CD14-positive monocyte (primary cell): ENCODE results near the gene SIAH3. TPM values are rescaled to one million over a fixed set of nuclear protein-coding genes. Genes with fewer than 3 reads are reported as not detected.

Experiments used
- DNase-seq, 3 donors: peaks; one replicate each; pipeline ENCODE4 v3.0.0-alpha.2; 2011 to 2022
- H2AFZ ChIP-seq: 2 replicates; pipeline ENCODE4 v1.6.0; 2012; ENCODE audit warnings: mild to moderate bottlenecking, low read depth, low read length, inconsistent platforms; ENCODE audit not compliant: insufficient read depth, poor library complexity, severe bottlenecking
- H3K27ac ChIP-seq, 2 donors: 1 replicate in 1 of 2; 2 replicates in 1 of 2; pipeline ENCODE4 v1.5.1; 2012 to 2013; ENCODE audit warnings: low read length in 2 of 2, control low read depth in 1 of 2, inconsistent platforms in 1 of 2, low read depth in 1 of 2, mild to moderate bottlenecking in 1 of 2
- H3K27me3 ChIP-seq, 2 donors: one replicate each; pipeline versions ENCODE4 v1.6.0 to v1.6.1; 2011 to 2013; ENCODE audit warnings: low read length in 2 of 2; ENCODE audit not compliant: control insufficient read depth in 2 of 2, insufficient read depth in 2 of 2
- H3K36me3 ChIP-seq, 2 donors: replicated peaks in 1 of 2; 1 replicate in 1 of 2; 2 replicates in 1 of 2; pipeline versions ENCODE4 v1.5.1 to v1.6.1; 2012 to 2013; ENCODE audit warnings: low read length in 2 of 2, control low read depth in 1 of 2, inconsistent platforms in 1 of 2, mild to moderate bottlenecking in 1 of 2; ENCODE audit not compliant: insufficient read depth in 2 of 2, control insufficient read depth in 1 of 2
- H3K4me1 ChIP-seq, 2 donors: 1 replicate in 1 of 2; 2 replicates in 1 of 2; pipeline versions ENCODE4 v1.5.1 to v1.6.1; 2012 to 2013; ENCODE audit warnings: low read length in 2 of 2, control low read depth in 1 of 2, inconsistent platforms in 1 of 2, mild to moderate bottlenecking in 1 of 2, moderate library complexity in 1 of 2; ENCODE audit not compliant: insufficient read depth in 2 of 2, control insufficient read depth in 1 of 2
- H3K4me2 ChIP-seq: replicated peaks from 2 replicates; pipeline ENCODE3; 2012; ENCODE audit warnings: low read length, moderate library complexity, mild to moderate bottlenecking; ENCODE audit not compliant: poor library complexity, severe bottlenecking; ENCODE audit errors: extremely low read depth
- H3K4me3 ChIP-seq, 3 experiments: fragments of 200-600 bp in 1 of 3; sonication (generic) in 1 of 3; replicated peaks in 1 of 3; 1 replicate in 2 of 3; 2 replicates in 1 of 3; pipeline ENCODE4 v1.5.1; 2011 to 2013; ENCODE audit warnings: low read length in 3 of 3, mild to moderate bottlenecking in 3 of 3, control low read depth in 2 of 3, low read depth in 2 of 3, inconsistent platforms in 1 of 3, moderate library complexity in 1 of 3
- H3K79me2 ChIP-seq: 2 replicates; pipeline ENCODE4 v1.6.0; 2012; ENCODE audit warnings: mild to moderate bottlenecking, control low read depth, inconsistent platforms, low read length, moderate library complexity; ENCODE audit not compliant: insufficient read depth
- H3K9ac ChIP-seq: 2 replicates; pipeline ENCODE4 v1.6.0; 2017; ENCODE audit warnings: low read length, mild to moderate bottlenecking; ENCODE audit not compliant: insufficient read depth, poor library complexity, severe bottlenecking
- H3K9me3 ChIP-seq, 2 donors: replicated peaks in 1 of 2; 1 replicate in 1 of 2; 2 replicates in 1 of 2; pipeline versions ENCODE4 v1.5.1 to v1.6.1; 2012 to 2013; ENCODE audit warnings: low read length in 2 of 2, control low read depth in 1 of 2; ENCODE audit not compliant: control insufficient read depth in 1 of 2, insufficient read depth in 1 of 2
- H4K20me1 ChIP-seq: 2 replicates; pipeline ENCODE4 v1.6.0; 2012; ENCODE audit warnings: mild to moderate bottlenecking, low read length, control low read depth, moderate library complexity; ENCODE audit not compliant: insufficient read depth
- H3K27ac Mint-ChIP-seq, 7 donors: one replicate each; pipeline ENCODE4 v1.8.0; 2020; ENCODE audit warnings: mild to moderate bottlenecking in 7 of 7, mixed read lengths in 7 of 7, moderate library complexity in 6 of 7, inconsistent platforms in 2 of 7
- H3K27me3 Mint-ChIP-seq, 3 donors: one replicate each; pipeline ENCODE4 v1.8.0; 2021 to 2022; ENCODE audit warnings: low read depth in 3 of 3, mild to moderate bottlenecking in 3 of 3, mixed read lengths in 3 of 3, moderate library complexity in 3 of 3, inconsistent platforms in 1 of 3
- H3K36me3 Mint-ChIP-seq, 2 donors: one replicate each; pipeline ENCODE4 v1.8.0; 2020; ENCODE audit warnings: mixed read lengths in 2 of 2, inconsistent platforms in 1 of 2, mild to moderate bottlenecking in 1 of 2
- H3K4me1 Mint-ChIP-seq: one replicate; pipeline ENCODE4 v1.8.0; 2020; ENCODE audit warnings: mild to moderate bottlenecking, mixed read lengths
- H3K4me3 Mint-ChIP-seq, 2 donors: one replicate each; pipeline ENCODE4 v1.8.0; 2020; ENCODE audit warnings: mild to moderate bottlenecking in 2 of 2, mixed read lengths in 2 of 2, moderate library complexity in 1 of 2
- H3K9me3 Mint-ChIP-seq, 7 donors: one replicate each; pipeline ENCODE4 v1.8.0; 2020 to 2022; ENCODE audit warnings: mixed read lengths in 7 of 7, mild to moderate bottlenecking in 6 of 7, moderate library complexity in 6 of 7, inconsistent platforms in 2 of 7
- WGBS: methylation state at CpG from one replicate; pipeline ENCODE4 v1.1.5; 2013; ENCODE audit warnings: missing lambda C conversion rate; ENCODE audit not compliant: insufficient coverage; 5-methylcytosine and 5-hydroxymethylcytosine counted together
- intact Hi-C, 2 donors: fragments of 100-400 bp; cut with micrococcal nuclease; formaldehyde crosslinking; loops; one replicate each; pipeline versions ENCODE4 v1.15.0 to v1.15.1; 2023
- polyA plus RNA-seq, 3 donors: library from polyadenylated mRNA; depleted of rRNA in 1 of 3; unstranded in 2 of 3; stranded (reverse) in 1 of 3; fragments of 300-500 nt in 2 of 3; fragments of >200 nt in 1 of 3; fragmentation: Illumina TruSeq in 2 of 3; gene quantifications; 1 replicate in 2 of 3; 2 replicates in 1 of 3; pipeline ENCODE4 v1.2.3, GENCODE V29; 2012 to 2021
- TF ChIP-seq, protein P1 (sequence below): fragments of 200-600 bp; IDR thresholded peaks from one replicate; pipeline ENCODE4 v1.8.0; 2022; ENCODE audit warnings: antibody characterized with exemption, mild to moderate bottlenecking

SIAH3 gene
- polyA plus RNA-seq, 3 donors: not detected

- Mint-ChIP-seq H3K4me3 (no peak overlapping the region), H3K27ac (no peak overlapping the region), H3K9me3 (peaks cover 0 to 2% (median 0%) of the 10 kb centered on the region in 7 donors), H3K36me3 (no peaks in the 10 kb centered on the region), H3K4me1 (peaks cover 4% of the 10 kb centered on the region), H3K27me3 (peaks cover 0 to 8% (median 8%) of the 10 kb centered on the region in 3 donors)
- H3K9ac ChIP-seq: no peak overlapping the region
- no CpG with 5 or more reads among the region's 2 CpGs for WGBS
- H4K20me1 ChIP-seq: no peaks in the 10 kb centered on the region
- H3K27ac ChIP-seq: no peak overlapping the region
- H3K4me1 ChIP-seq: no peaks in the 10 kb centered on the region
- H3K36me3 ChIP-seq: no peaks in the 10 kb centered on the region
- H3K4me3 ChIP-seq: no peak overlapping the region
- H3K4me2 ChIP-seq: no peak overlapping the region
- intact Hi-C loops: no loop called here
- no peaks in the 10 kb centered on the region for H3K9me3 ChIP-seq
- H3K27me3 ChIP-seq: no peaks in the 10 kb centered on the region
- H3K79me2 ChIP-seq: no peaks in the 10 kb centered on the region
- TF ChIP-seq, protein P1, sequence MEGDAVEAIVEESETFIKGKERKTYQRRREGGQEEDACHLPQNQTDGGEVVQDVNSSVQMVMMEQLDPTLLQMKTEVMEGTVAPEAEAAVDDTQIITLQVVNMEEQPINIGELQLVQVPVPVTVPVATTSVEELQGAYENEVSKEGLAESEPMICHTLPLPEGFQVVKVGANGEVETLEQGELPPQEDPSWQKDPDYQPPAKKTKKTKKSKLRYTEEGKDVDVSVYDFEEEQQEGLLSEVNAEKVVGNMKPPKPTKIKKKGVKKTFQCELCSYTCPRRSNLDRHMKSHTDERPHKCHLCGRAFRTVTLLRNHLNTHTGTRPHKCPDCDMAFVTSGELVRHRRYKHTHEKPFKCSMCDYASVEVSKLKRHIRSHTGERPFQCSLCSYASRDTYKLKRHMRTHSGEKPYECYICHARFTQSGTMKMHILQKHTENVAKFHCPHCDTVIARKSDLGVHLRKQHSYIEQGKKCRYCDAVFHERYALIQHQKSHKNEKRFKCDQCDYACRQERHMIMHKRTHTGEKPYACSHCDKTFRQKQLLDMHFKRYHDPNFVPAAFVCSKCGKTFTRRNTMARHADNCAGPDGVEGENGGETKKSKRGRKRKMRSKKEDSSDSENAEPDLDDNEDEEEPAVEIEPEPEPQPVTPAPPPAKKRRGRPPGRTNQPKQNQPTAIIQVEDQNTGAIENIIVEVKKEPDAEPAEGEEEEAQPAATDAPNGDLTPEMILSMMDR: no peak
- no peak for DNase-seq
- no peak overlapping the region for H2AFZ ChIP-seq
Measured at GRCh38 chr13:45788011-45788410, 63.5 kb downstream of the SIAH3 start.

DNA sequence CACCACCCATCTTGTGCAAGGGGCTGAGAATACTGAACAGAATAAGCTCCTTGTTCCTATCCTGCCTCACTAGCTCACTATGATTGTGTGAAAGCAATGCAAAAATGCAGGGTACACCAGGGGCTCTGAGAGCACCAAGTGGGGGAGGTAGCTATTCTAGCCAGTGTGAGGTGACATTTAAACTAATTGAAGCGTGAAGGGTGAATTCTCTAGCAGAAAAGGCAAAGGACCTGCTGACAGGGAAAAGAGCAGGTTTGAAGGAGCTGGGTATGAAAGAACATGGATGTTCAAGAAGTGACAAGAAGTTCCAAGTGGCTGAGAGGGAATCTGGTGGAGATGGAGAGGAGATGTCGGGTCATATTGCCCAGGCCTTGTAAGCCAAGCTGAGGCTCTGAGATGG, 64.2 kb downstream of the SIAH3 start:
- intact Hi-C loops: no loop called here
- Mint-ChIP-seq H3K36me3 (no peaks in the 10 kb centered on the region), H3K4me1 (peaks cover 6% of the 10 kb centered on the region), H3K27ac (no peak overlapping the region), H3K27me3 (peaks cover 0 to 8% (median 8%) of the 10 kb centered on the region in 3 donors), H3K4me3 (no peak overlapping the region), H3K9me3 (peaks cover 0 to 2% (median 0%) of the 10 kb centered on the region in 7 donors)
- Histone ChIP-seq H3K4me3 (no peak overlapping the region), H3K79me2 (no peaks in the 10 kb centered on the region), H3K4me2 (no peak overlapping the region), H2AFZ (no peak overlapping the region), H3K27ac (no peak overlapping the region), H3K4me1 (no peaks in the 10 kb centered on the region), H3K36me3 (no peaks in the 10 kb centered on the region), H4K20me1 (no peaks in the 10 kb centered on the region), H3K9me3 (no peaks in the 10 kb centered on the region), H3K9ac (no peak overlapping the region), H3K27me3 (no peaks in the 10 kb centered on the region)
- 100% methylated on average over 2 of the region's 2 CpGs for WGBS
- TF ChIP-seq, protein P1: no peak
- no peak for DNase-seq
